Suprapubic skin (tissue), 4 donors: ENCODE data around the gene FBXO7.

Experiments used
- EP300 ChIP-seq: sonication (generic); formaldehyde crosslinking; IDR thresholded peaks from one replicate; pipeline ENCODE4 v1.6.1; 2017; ENCODE audit warnings: antibody characterized with exemption
- POLR2AphosphoS5 ChIP-seq, 3 donors: sonication (generic); formaldehyde crosslinking; IDR thresholded peaks; one replicate each; pipeline ENCODE4 v1.6.1; 2017; ENCODE audit warnings: antibody characterized with exemption in 3 of 3
- TF ChIP-seq, protein P1 (sequence below), 2 donors: fragments of 200-600 bp in 1 of 2; fragments of 450-650 bp in 1 of 2; sonication (generic) in 1 of 2; IDR thresholded peaks; one replicate each; pipeline ENCODE4 v1.5.1; 2016 to 2019; ENCODE audit warnings: antibody characterized with exemption in 2 of 2, mild to moderate bottlenecking in 1 of 2, moderate library complexity in 1 of 2

DNA sequence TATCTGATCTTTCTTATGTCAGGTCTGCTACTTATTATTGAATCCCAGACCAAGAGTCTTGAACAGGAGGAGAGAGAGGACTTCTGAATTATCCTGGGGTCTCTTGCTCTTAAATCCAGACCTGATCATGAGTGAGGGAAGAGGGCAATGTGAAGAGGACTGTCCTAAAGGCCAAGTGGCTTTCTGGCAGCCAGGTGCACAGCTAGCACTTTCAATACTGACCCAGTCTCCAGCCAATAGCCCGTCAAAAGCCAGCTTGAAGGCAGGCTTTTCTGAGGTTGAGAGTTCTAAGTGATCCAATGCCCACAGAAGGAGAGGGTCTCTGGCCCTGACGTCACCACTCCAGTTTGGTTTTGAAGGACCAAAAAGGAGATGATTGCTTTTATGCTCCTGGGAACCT lies 37.2 kb downstream of the FBXO7 start:
- TF ChIP-seq, protein P1, sequence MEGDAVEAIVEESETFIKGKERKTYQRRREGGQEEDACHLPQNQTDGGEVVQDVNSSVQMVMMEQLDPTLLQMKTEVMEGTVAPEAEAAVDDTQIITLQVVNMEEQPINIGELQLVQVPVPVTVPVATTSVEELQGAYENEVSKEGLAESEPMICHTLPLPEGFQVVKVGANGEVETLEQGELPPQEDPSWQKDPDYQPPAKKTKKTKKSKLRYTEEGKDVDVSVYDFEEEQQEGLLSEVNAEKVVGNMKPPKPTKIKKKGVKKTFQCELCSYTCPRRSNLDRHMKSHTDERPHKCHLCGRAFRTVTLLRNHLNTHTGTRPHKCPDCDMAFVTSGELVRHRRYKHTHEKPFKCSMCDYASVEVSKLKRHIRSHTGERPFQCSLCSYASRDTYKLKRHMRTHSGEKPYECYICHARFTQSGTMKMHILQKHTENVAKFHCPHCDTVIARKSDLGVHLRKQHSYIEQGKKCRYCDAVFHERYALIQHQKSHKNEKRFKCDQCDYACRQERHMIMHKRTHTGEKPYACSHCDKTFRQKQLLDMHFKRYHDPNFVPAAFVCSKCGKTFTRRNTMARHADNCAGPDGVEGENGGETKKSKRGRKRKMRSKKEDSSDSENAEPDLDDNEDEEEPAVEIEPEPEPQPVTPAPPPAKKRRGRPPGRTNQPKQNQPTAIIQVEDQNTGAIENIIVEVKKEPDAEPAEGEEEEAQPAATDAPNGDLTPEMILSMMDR (IDR thresholded peaks at IDR 0.05) = no peak
- TF ChIP-seq POLR2AphosphoS5 (IDR thresholded peaks at IDR 0.05) = no peak
- no peak for TF ChIP-seq EP300
